ENCODE measurements around the gene RING1.

DNA sequence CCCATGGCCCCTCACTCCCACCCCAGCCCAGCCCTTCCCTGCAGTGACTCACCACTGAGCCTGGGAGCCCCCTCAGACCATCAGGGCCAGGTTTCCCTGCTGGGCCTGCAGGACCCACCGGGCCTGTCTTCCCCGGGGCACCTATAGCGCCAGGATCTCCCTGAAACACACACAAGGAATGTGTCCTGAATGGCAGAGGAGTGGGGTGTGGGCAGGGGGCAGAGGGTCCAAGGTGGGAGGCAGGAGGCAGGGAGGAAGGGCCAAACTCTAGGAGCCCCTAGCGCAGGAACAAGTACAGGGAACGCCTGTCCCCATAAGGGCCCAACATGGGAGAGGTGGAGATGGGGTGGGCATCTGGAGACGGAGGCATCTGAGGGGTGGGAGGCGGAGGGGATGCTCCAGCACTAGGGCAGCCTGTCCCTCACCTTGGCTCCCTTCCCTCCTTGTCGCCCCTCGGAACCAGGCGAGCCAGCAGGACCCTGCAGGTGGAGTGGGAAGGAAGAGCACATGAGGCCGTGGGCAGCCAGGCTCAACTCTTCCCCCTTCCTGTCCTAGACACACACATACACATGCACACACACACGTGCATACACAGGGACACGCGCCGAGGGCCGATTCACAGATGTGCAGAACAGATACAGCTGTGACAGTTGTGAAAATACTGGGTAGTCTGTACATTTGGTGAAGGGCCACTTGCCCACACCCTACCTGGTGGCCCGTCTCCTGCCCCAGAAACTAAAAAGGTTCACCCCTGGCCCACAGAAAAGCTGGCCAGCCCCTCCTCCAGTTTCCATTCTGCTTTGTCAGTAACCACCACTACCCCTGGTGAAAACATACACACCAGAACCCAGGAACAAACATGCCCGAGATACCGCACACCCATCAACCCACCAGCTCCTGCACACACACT lies 40.7 kb upstream of the RING1 start:
- TF ChIP-seq, protein P1, sequence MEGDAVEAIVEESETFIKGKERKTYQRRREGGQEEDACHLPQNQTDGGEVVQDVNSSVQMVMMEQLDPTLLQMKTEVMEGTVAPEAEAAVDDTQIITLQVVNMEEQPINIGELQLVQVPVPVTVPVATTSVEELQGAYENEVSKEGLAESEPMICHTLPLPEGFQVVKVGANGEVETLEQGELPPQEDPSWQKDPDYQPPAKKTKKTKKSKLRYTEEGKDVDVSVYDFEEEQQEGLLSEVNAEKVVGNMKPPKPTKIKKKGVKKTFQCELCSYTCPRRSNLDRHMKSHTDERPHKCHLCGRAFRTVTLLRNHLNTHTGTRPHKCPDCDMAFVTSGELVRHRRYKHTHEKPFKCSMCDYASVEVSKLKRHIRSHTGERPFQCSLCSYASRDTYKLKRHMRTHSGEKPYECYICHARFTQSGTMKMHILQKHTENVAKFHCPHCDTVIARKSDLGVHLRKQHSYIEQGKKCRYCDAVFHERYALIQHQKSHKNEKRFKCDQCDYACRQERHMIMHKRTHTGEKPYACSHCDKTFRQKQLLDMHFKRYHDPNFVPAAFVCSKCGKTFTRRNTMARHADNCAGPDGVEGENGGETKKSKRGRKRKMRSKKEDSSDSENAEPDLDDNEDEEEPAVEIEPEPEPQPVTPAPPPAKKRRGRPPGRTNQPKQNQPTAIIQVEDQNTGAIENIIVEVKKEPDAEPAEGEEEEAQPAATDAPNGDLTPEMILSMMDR (IDR thresholded peaks at IDR 0.05) = no peak
- no peak for TF ChIP-seq POLR2A (IDR thresholded peaks at IDR 0.05)

All from testis (tissue), 2 donors.